ENCODE results near the gene RRP1.

GRCh38 chr21:43849532-43850299, 60.3 kb downstream of the RRP1 start:
- TF ChIP-seq CTCF (conservative IDR thresholded peaks at IDR 0.05; ENCODE audit: low read depth, low read length) (no peak), EZH2 (IDR thresholded peaks at IDR 0.05; ENCODE audit: low read length, unreplicated experiment) (no peak), EZH2phosphoT487 (IDR thresholded peaks at IDR 0.05; ENCODE audit: borderline replicate concordance, low read length) (no peak)
